GM21526 (cell line): ENCODE measurements around the gene WDR93.
A peak's percentile ranks its signal among the peaks of the same experiment; 100 is the strongest.

Source experiments
- ATAC-seq: cut with Tn5 transposase; IDR thresholded peaks from one replicate; pipeline ENCODE4 v1.9.1; 2021; ENCODE audit warnings: moderate library complexity; ENCODE audit not compliant: unreplicated experiment, low FRiP score

Gene WDR93

DNA sequence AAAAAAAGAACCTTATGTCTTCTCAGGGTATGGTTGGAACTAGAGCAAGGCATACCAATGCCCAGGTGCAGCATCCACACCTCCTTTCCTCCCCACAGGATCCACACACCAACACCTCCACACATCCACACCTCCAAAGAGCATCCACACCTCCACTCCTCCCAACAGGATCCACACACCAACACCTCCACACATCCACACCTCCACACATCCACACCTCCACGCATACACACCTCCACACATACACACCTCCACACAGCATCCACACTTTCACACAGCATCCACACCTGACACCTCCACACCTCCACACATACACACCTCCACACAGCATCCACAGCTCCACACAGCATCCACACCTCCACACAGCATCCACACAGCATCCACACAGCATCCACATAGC lies 55.2 kb downstream of the WDR93 start:
- ATAC-seq, result no peak

DNA sequence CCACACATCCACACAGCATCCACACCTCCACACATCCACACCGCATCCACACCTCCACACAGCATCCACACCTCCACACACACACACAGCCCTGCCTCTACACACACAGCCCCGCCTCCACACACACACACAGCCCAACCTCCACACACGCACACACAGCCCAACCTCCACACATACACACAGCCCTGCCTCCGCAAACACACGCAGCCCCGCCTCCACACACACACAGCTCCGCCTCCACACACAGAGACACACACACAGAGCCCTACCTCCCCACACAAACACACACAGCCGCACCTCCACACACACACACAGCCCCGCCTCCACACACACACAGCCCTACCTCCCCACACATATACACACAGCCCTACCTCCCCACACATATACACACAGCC lies 55.8 kb downstream of the WDR93 start:
- ATAC-seq, result no peak

DNA sequence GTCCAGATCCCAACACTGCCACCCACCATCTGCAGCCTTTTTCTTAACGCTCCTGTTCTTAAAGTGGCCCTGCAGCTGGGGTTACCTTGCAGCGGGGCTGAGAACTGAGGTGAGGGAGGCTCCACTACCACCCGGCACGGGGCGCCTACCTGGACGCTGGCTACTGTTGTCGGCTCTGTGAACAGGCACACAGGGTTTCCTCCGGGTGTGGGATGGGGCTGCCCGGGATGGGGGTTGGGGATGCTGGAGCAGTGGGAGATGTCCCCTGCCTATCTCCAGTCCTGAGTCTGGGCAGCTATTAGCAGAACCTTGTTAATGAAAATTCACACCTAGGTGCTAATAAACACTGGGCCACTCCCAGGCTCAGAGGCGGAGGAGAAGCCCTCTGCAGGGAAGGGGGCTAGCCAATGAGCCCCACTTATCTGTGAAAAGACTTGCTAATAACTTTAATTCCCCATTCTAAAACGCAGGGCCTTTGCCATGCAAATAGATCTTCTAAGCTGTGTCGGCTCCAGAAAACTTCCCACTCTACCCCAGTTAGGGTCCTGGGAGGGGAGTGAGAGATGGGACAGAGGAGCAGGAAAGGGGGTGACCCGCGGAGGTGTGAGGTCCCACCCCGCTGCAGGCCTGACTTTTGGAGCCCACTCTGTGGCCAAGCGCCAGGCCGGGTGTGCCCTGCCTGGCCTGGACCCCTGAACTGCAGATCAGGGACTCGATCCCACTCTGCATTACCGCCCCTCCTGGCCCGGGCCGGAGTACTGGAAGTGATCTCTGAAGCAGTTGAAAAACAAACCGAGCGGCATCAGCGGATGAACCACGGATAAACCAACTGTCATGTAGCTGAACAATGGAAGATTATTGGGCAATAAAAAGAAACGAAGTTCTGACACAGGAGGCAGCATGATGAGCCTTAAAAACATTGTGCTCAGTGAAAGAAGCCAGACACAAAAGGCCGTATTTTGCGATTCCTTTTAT lies 57.4 kb downstream of the WDR93 start:
- ATAC-seq, result no peak

DNA sequence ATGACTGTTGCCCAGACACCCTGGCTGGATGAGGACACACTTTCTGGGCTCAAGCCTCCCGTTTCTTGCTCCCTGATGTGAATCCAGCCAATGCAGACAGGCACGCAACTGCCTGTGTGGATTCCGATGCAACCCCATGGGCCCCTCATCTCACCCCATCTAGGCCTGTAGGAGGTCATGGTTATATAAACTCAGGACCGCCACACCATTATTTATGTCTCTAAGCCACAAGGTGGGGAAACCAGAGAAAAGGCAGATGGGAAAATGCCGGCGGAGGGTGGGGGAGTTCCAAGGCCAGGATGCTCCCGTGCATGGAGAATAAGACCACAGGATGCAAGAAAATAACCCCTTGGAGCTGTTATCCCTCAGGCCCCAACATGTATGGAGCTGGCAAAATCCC lies 58.4 kb downstream of the WDR93 start:
- no peak for ATAC-seq

DNA sequence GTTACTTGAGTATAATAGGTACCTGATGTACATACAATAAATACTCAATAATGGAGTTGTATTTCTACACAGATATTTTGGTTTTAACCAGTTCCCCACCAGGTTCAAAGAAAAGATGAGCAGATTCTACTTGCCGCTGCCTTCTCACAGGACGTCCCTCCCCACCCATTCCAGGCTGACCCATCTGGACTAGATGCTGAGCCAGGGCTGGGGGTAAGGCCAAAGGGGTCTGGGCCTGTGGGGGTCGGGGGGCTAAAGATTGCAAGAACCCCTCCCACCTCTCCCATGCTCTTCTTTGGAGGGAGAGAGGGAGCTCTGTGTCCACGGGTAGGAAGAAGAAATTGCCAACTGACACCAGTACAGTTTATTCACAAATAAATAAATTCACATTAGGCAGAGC lies 58.9 kb downstream of the WDR93 start:
- ATAC-seq, result no peak

- no peak for ATAC-seq
Measured at GRCh38 chr15:89749951-89750559, 59.4 kb downstream of the WDR93 start.

- ATAC-seq, result peak; percentile 90
Measured at GRCh38 chr15:89750560-89751542, 60.2 kb downstream of the WDR93 start, which contains the start of gene MESP1. Gene MESP1 (minus strand): TSS chr15:89751249. CDS start chr15:89751231, 18 bp downstream.

GRCh38 chr15:89751748-89752147 lies 61.1 kb downstream of the WDR93 start:
- no peak for ATAC-seq

- ATAC-seq, result no peak
Measured at GRCh38 chr15:89753855-89754254, 63.2 kb downstream of the WDR93 start.

DNA sequence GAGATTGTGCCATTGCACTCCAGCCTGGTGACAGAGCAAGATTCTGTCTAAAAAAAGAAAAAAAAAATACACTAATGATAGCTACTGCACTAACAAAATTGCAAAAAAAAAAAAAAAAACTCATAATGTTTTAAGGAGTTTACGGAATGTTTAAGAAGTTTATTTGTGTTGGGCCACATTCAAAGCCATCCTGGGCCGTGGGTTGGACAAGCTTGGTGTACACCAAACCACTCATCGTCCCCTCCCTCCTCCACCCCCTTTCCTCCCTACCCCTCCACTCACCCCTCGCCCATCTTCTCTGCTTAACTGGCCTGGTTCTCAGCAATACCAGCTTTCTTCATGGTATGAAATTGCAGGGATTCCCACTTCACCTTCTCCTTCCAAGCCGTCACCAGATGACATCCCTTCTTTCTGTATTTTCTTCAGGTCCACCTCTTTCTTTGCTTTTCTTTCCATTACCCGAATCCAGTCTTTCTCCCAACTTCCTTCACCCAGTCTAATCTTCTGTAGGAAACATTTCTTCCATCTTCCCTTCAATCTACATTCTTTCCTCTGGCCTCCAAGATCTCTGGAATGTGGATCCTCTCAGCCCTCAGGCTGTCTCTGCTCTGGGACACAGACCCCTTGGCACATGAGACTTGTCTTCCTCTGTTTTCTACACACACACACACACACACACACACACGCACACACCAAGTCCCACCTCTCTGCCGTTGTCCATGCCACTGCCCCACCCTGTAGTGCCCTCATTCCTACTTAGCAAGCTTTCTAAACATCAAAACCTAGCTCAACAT lies 63.9 kb downstream of the WDR93 start:
- no peak for ATAC-seq

GRCh38 chr15:89755701-89756100 lies 65.1 kb downstream of the WDR93 start:
- no peak for ATAC-seq

- no peak for ATAC-seq
Measured at GRCh38 chr15:89756897-89757296, 66.3 kb downstream of the WDR93 start.

DNA sequence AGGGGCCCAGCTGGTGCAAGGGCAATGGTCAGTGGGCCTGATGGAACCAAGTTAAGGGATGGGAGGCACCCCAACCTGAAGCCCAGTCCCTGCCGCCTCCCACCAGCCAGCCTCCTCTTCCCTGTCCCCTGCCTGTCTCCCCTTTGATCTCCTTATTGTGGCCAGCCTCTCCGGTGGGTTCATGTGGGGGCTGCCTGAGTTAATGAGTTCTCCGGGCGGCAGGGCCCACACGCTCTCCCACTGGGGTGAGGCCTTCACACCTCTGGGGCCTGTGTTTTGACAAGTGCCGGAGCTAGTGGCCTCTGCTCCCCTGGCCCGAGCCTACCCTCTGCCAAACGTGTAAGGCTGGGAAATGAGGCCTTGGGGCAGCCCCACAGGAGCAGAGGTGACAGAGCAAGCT lies 67.7 kb downstream of the WDR93 start:
- no peak for ATAC-seq

DNA sequence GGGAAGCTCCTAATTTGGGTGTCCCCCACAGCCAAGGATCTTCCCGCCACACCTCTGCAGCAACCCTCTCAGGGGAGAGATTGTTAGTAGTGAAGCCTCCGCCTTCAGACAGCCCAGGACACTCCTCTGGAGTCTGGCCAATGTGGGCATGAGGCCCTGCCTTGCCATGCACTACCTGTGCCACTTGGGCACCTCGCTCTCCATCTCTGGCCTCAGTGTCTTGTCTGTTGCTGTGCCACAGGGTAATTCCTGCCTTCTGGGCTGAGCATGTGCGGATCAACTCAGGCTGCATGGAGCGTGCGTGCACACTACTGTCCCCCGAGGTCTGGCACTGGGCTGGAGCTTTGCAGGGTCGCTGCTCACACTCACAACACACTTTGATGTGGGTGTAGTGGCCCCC lies 68.4 kb downstream of the WDR93 start:
- no peak for ATAC-seq

- no peak for ATAC-seq
Measured at GRCh38 chr15:89759835-89760234, 69.2 kb downstream of the WDR93 start.

DNA sequence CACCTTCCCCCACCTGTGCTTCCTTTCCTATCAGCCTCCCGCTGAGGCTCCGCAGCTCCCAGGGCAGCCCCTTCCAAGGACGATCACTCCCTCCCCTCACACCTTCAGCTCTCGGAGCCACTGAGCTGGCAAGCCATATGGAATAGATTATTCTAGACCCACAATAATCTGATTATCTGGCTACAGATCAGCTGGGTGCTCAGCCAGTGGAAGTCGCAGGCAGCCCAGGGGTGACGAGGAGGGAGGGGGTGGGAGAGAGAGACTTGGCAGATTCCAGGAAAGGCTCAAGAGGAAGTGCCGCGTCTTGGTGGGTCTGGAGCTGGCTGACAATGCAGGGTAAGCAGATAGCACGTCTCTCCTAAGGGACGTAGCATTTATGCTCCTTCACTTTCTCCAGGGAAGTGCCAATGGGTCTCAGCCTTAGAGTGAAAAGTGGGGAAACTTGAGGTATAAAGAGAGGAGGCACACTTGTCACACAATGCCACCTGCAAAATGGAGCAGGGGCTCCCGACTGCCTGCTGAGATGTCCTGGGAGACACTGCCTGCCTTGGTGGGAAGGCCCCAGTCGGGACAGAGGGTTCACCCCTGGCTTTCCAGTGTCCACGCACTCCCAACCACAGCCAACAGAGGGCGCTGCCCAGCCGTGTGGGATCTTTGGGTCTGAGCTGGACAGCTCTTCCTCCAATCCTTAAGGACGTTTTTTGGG lies 69.8 kb downstream of the WDR93 start:
- peak; percentile 63 for ATAC-seq

GRCh38 chr15:89761009-89761831 lies 70.6 kb downstream of the WDR93 start:
- ATAC-seq, result no peak

DNA sequence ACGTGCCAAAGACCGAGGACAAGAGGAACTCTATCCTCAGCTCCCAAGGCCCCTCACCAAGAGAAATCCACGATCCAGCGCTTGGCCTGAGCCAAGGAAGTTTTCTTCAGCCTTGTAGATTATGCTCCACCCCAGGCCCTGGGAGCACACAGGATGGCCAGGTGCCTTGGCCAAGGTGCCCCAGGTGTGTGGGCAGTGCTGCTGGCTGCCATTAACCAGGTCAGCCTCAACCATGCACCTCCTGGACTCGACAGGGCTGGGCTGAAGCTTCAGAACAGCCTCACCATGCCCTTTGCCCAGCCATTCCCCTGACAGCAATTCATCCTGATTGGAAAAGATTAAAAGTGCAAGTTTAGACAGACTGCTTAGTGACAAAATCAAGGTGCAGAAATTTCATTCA lies 71.3 kb downstream of the WDR93 start:
- no peak for ATAC-seq
